HCT116 (cell line): ENCODE results near the gene ITGA11.

ENCODE experiments used
- ATF3 ChIP-seq: IDR thresholded peaks from 2 replicates; pipeline ENCODE4 v1.6.1; 2012
- CTCF ChIP-seq, 3 experiments: fragments of 200-600 bp in 1 of 3; sonication (generic) in 1 of 3; IDR thresholded peaks in 2 of 3; conservative IDR thresholded peaks in 1 of 3; 2 replicates each; pipeline ENCODE4 v1.5.1; 2012 to 2017; ENCODE audit warnings: low read depth in 2 of 3, low read length in 2 of 3, antibody characterized with exemption in 1 of 3, borderline replicate concordance in 1 of 3, control low read depth in 1 of 3, mild to moderate bottlenecking in 1 of 3, mixed read lengths in 1 of 3, mixed run types in 1 of 3, moderate library complexity in 1 of 3; ENCODE audit not compliant: insufficient read depth in 1 of 3
- FOSL1 ChIP-seq: IDR thresholded peaks from 2 replicates; pipeline ENCODE4 v1.6.1; 2012; ENCODE audit warnings: low read depth
- JUND ChIP-seq: IDR thresholded peaks from 2 replicates; pipeline ENCODE4 v1.6.1; 2012
- POLR2A ChIP-seq: IDR thresholded peaks from 2 replicates; pipeline ENCODE4 v1.7.0; 2011; ENCODE audit warnings: borderline replicate concordance; ENCODE audit not compliant: insufficient read depth, insufficient read length; ENCODE audit errors: extremely low read depth
- POLR2AphosphoS5 ChIP-seq: IDR thresholded peaks from 2 replicates; pipeline ENCODE4 v1.6.1; 2011; ENCODE audit warnings: mild to moderate bottlenecking, low read depth, low read length, moderate library complexity
- RAD21 ChIP-seq: IDR thresholded peaks from 2 replicates; pipeline ENCODE4 v1.6.1; 2012; ENCODE audit warnings: low read depth, mild to moderate bottlenecking
- REST ChIP-seq: IDR thresholded peaks from 2 replicates; pipeline ENCODE4 v1.6.1; 2012; ENCODE audit warnings: low read depth
- SP1 ChIP-seq: IDR thresholded peaks from 2 replicates; pipeline ENCODE4 v1.6.1; 2012; ENCODE audit warnings: low read depth
- SRF ChIP-seq: IDR thresholded peaks from 2 replicates; pipeline ENCODE4 v1.6.1; 2012; ENCODE audit warnings: low read depth
- YY1 ChIP-seq: IDR thresholded peaks from 2 replicates; pipeline ENCODE4 v1.6.1; 2011; ENCODE audit warnings: low read length, low read depth, moderate library complexity, mild to moderate bottlenecking; ENCODE audit not compliant: insufficient replicate concordance; ENCODE audit errors: extremely low read depth
- ZBTB33 ChIP-seq: IDR thresholded peaks from 2 replicates; pipeline ENCODE4 v1.6.1; 2011; ENCODE audit warnings: mild to moderate bottlenecking, low read length, moderate library complexity; ENCODE audit not compliant: insufficient replicate concordance; ENCODE audit errors: extremely low read depth
- ZNF274 ChIP-seq: fragments of 200-500 bp; sonication (Bioruptor generic); IDR thresholded peaks from 2 replicates; pipeline ENCODE4 v1.6.1; 2014; ENCODE audit warnings: mild to moderate bottlenecking, low read depth, low read length, inconsistent platforms

GRCh38 chr15:68356778-68357177 lies 75.2 kb downstream of the ITGA11 start:
- no peak for TF ChIP-seq POLR2A
- TF ChIP-seq CTCF (IDR thresholded peaks at IDR 0.05 in 2 of 3, conservative IDR thresholded peaks at IDR 0.05 in 1 of 3; ENCODE audit: borderline replicate concordance in 1 of 3, insufficient read depth in 1 of 3, low read depth in 2 of 3, low read length in 2 of 3), result no peak
- no peak for TF ChIP-seq ZBTB33
- no peak for TF ChIP-seq SP1
- TF ChIP-seq YY1, result no peak
- no peak for TF ChIP-seq SRF
- no peak for TF ChIP-seq FOSL1
- TF ChIP-seq JUND, result no peak
- no peak for TF ChIP-seq POLR2AphosphoS5
- TF ChIP-seq ATF3, result no peak
- no peak for TF ChIP-seq ZNF274
- TF ChIP-seq RAD21, result no peak
- no peak for TF ChIP-seq REST
